Neural progenitor cell (in vitro differentiated cells): ENCODE results near the gene EDEM1. TPM values are rescaled to one million over a fixed set of nuclear protein-coding genes. Genes with fewer than 3 reads are reported as not detected.

Experiments
- DNase-seq: peaks from one replicate; pipeline ENCODE4 v3.0.0-alpha.2; 2016; ENCODE audit warnings: low spot score
- H2AFZ ChIP-seq: fragments of 200-600 bp; sonication (generic); replicated peaks from 2 replicates; pipeline ENCODE4 v1.6.1; 2016; ENCODE audit warnings: antibody characterized with exemption
- H3F3A ChIP-seq: fragments of 200-600 bp; sonication (generic); 2 replicates; pipeline ENCODE4 v1.6.1; 2016; ENCODE audit warnings: antibody characterized with exemption, low read depth
- H3K27ac ChIP-seq: fragments of 200-600 bp; sonication (generic); 2 replicates; pipeline ENCODE4 v1.5.1; 2016; ENCODE audit warnings: mild to moderate bottlenecking
- H3K27me3 ChIP-seq: fragments of 200-600 bp; sonication (generic); 2 replicates; pipeline ENCODE4 v1.6.1; 2016; ENCODE audit warnings: mild to moderate bottlenecking, moderate library complexity
- H3K36me3 ChIP-seq: fragments of 200-600 bp; sonication (generic); 2 replicates; pipeline ENCODE4 v1.5.1; 2016
- H3K4me1 ChIP-seq: fragments of 200-600 bp; sonication (generic); 2 replicates; pipeline ENCODE4 v1.6.1; 2016; ENCODE audit warnings: mixed run types
- H3K4me2 ChIP-seq: fragments of 200-600 bp; sonication (generic); 2 replicates; pipeline ENCODE4 v1.6.1; 2016
- H3K4me3 ChIP-seq: fragments of 200-600 bp; sonication (generic); 2 replicates; pipeline ENCODE4 v1.5.1; 2016
- H3K79me2 ChIP-seq: fragments of 200-600 bp; sonication (generic); 2 replicates; pipeline ENCODE4 v1.6.1; 2016; ENCODE audit warnings: low read depth
- H3K9ac ChIP-seq: fragments of 200-600 bp; sonication (generic); 2 replicates; pipeline ENCODE4 v1.6.1; 2016
- H3K9me3 ChIP-seq: fragments of 200-600 bp; sonication (generic); 2 replicates; pipeline ENCODE4 v1.5.1; 2016; ENCODE audit warnings: low read depth
- H4K20me1 ChIP-seq: fragments of 200-600 bp; sonication (generic); 2 replicates; pipeline ENCODE4 v1.6.1; 2016; ENCODE audit warnings: low read depth
- H3K27ac Mint-ChIP-seq: 3 replicates; pipeline ENCODE4 v1.8.0; 2021; ENCODE audit warnings: mixed read lengths
- H3K27me3 Mint-ChIP-seq: 2 replicates; pipeline ENCODE4 v1.8.0; 2022; ENCODE audit warnings: low read depth, mild to moderate bottlenecking, inconsistent platforms, moderate library complexity, mixed read lengths; ENCODE audit not compliant: insufficient read depth
- H3K36me3 Mint-ChIP-seq: 3 replicates; pipeline ENCODE4 v1.8.0; 2021; ENCODE audit warnings: mixed read lengths
- H3K4me1 Mint-ChIP-seq: 3 replicates; pipeline ENCODE4 v1.8.0; 2021; ENCODE audit warnings: mixed read lengths
- H3K4me3 Mint-ChIP-seq: 3 replicates; pipeline ENCODE4 v1.8.0; 2021; ENCODE audit warnings: mild to moderate bottlenecking, moderate library complexity, mixed read lengths
- H3K9me3 Mint-ChIP-seq: 3 replicates; pipeline ENCODE4 v1.8.0; 2020; ENCODE audit warnings: mixed read lengths
- EZH2 ChIP-seq: fragments of 200-600 bp; sonication (generic); IDR thresholded peaks from 2 replicates; pipeline ENCODE4 v1.6.1; 2017; ENCODE audit warnings: antibody characterized with exemption, mild to moderate bottlenecking, moderate library complexity
- EZH2phosphoT487 ChIP-seq: fragments of 200-600 bp; sonication (generic); IDR thresholded peaks from 2 replicates; pipeline ENCODE4 v1.6.1; 2017; ENCODE audit warnings: antibody characterized with exemption
- total RNA-seq: library from RNA; depleted of rRNA; stranded (reverse); fragments of >200 nt; gene quantifications from 2 replicates; pipeline ENCODE4 v1.2.3, GENCODE V29; 2015; ENCODE audit warnings: low replicate concordance
- TF ChIP-seq, protein P1 (sequence below): fragments of 200-600 bp; sonication (generic); IDR thresholded peaks from 2 replicates; pipeline ENCODE4 v1.5.1; 2017; ENCODE audit warnings: antibody characterized with exemption, mild to moderate bottlenecking

EDEM1 gene
- total RNA-seq, 1 donor from 2014 or later, result 11.8 TPM

DNA sequence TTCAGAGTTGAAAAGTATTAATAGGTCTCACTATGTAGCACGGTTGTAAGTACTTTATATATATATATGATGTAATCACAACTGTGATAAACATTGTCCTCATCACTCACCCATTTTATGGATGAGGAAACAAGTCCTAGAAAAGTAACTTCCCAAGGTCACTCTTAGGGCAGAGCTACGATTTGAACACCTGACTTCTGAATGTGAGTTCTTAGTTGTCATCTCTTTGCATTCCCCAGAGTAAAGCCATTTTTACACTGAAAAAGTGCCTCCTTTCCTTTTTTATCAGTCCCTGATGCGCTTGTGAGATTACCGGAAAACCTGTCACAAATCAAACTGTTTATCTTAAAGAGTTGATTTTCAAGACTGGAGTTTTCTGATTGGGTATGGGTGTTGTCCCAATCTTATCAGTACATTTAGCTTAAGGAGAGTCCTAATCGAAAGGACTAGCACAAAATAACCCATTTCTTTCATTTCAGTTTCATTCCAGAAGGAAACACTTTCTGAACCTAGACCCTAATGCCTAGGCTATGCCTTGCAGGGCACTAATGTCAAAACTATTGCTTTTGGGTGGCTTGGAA lies 2.3 kb upstream of the EDEM1 start:
- no peaks in the 10 kb centered on the region for H3K4me1 ChIP-seq
- H3K4me3 Mint-ChIP-seq, result no peak overlapping the region

DNA sequence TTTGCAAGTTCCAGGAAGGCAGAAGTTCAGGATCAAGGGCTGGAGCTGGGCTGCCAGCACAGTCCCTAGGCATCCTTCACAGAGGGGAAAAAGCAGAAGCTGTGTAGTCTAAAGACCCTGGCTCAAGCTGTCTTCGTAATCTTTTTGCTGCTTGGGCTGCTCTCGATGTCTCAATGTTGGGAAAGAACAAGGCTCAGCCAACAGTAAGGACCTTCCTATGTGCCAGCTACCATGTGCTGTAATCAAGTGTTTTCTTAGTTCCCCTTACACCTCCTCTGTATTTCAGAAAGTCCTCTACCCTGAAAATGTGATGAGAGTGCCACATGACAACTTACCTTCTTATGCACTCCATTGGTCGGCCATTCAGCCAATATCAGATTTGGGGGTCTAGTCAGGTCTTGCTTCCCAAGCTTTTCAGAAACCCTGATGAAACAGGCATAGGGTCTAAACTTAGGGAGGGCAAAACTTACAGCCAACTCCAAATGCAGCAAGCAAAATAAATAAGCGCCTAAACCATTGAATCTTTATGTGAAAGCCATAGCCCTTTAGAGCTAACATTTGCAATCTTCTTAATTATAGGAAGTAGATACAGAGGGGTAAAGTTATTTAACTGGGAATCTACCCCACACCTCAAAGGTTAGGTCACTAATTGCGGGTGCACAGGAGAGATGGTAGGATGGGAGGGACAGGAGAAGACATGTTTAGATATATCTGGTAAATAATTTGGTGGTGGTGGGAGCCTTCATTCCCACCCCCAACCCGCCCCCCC lies 1.2 kb upstream of the EDEM1 start:
- no peak overlapping the region for H3K27ac ChIP-seq
- no peak overlapping the region for H2AFZ ChIP-seq
- H3F3A ChIP-seq, result peaks cover 6% of the 10 kb centered on the region
- H3K4me1 ChIP-seq, result no peaks in the 10 kb centered on the region
- H3K9ac ChIP-seq, result no peak overlapping the region
- peaks cover 33% of the 10 kb centered on the region for H3K79me2 ChIP-seq
- H3K9me3 Mint-ChIP-seq, result no peaks in the 10 kb centered on the region
- H3K9me3 ChIP-seq, result no peaks in the 10 kb centered on the region
- peak overlapping the region; percentile 91 for H3K4me3 Mint-ChIP-seq
- TF ChIP-seq EZH2phosphoT487, result no peak
- TF ChIP-seq, protein P1, sequence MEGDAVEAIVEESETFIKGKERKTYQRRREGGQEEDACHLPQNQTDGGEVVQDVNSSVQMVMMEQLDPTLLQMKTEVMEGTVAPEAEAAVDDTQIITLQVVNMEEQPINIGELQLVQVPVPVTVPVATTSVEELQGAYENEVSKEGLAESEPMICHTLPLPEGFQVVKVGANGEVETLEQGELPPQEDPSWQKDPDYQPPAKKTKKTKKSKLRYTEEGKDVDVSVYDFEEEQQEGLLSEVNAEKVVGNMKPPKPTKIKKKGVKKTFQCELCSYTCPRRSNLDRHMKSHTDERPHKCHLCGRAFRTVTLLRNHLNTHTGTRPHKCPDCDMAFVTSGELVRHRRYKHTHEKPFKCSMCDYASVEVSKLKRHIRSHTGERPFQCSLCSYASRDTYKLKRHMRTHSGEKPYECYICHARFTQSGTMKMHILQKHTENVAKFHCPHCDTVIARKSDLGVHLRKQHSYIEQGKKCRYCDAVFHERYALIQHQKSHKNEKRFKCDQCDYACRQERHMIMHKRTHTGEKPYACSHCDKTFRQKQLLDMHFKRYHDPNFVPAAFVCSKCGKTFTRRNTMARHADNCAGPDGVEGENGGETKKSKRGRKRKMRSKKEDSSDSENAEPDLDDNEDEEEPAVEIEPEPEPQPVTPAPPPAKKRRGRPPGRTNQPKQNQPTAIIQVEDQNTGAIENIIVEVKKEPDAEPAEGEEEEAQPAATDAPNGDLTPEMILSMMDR, result no peak
- TF ChIP-seq EZH2, result no peak
- DNase-seq, result no peak
- peak overlapping the region; percentile 86 for H3K4me2 ChIP-seq
- peaks cover 25% of the 10 kb centered on the region for H3K4me1 Mint-ChIP-seq
- no peak overlapping the region for H3K27ac Mint-ChIP-seq
- H3K27me3 Mint-ChIP-seq, result peaks cover 6% of the 10 kb centered on the region
- H3K4me3 ChIP-seq, result peak overlapping the region; percentile 75
- peaks cover 12% of the 10 kb centered on the region for H3K36me3 Mint-ChIP-seq
- no peaks in the 10 kb centered on the region for H3K36me3 ChIP-seq
- peaks cover 15% of the 10 kb centered on the region for H4K20me1 ChIP-seq
- peaks cover 20% of the 10 kb centered on the region for H3K27me3 ChIP-seq

More for the DNA sequence above, 2.3 kb upstream of the EDEM1 start:
- Histone ChIP-seq H3F3A (peaks cover 6% of the 10 kb centered on the region), H4K20me1 (peaks cover 15% of the 10 kb centered on the region), H3K27ac (no peak overlapping the region), H3K36me3 (no peaks in the 10 kb centered on the region), H3K27me3 (peaks cover 20% of the 10 kb centered on the region), H3K4me2 (no peak overlapping the region), H3K9ac (no peak overlapping the region), H3K4me3 (no peak overlapping the region), H3K9me3 (no peaks in the 10 kb centered on the region), H3K79me2 (peaks cover 23% of the 10 kb centered on the region), H2AFZ (no peak overlapping the region)
- H3K27me3 Mint-ChIP-seq, result peaks cover 6% of the 10 kb centered on the region
- H3K9me3 Mint-ChIP-seq, result no peaks in the 10 kb centered on the region
- peaks cover 11% of the 10 kb centered on the region for H3K36me3 Mint-ChIP-seq
- H3K27ac Mint-ChIP-seq, result no peak overlapping the region
- H3K4me1 Mint-ChIP-seq, result peaks cover 24% of the 10 kb centered on the region
- TF ChIP-seq, protein P1, result no peak
- TF ChIP-seq EZH2, result no peak
- TF ChIP-seq EZH2phosphoT487, result no peak
- DNase-seq, result no peak

DNA sequence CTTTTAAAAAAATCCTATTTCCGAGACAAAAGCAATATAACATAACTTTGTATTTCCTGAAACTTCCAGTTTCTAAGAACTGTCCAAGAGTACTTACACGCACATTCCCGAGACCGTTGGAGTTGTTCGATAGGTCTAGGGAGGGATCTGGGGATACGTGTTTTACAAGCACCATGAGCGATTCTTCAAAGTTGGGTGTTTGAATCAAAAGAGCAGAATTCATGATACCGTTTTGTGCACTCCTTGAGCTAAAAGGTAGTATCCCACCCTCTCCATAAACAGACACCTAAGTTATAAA lies 700 bp upstream of the EDEM1 start:
- Histone ChIP-seq H2AFZ (peak overlapping the region; percentile 36), H3K4me3 (peak overlapping the region; percentile 75), H3K9me3 (no peaks in the 10 kb centered on the region), H3K27ac (no peak overlapping the region), H3K27me3 (peaks cover 20% of the 10 kb centered on the region), H3F3A (peaks cover 6% of the 10 kb centered on the region), H3K4me1 (no peaks in the 10 kb centered on the region), H3K9ac (no peak overlapping the region), H3K36me3 (no peaks in the 10 kb centered on the region), H3K79me2 (peaks cover 39% of the 10 kb centered on the region), H4K20me1 (peaks cover 15% of the 10 kb centered on the region), H3K4me2 (peak overlapping the region; percentile 86)
- H3K27ac Mint-ChIP-seq, result no peak overlapping the region
- H3K4me1 Mint-ChIP-seq, result peaks cover 26% of the 10 kb centered on the region
- DNase-seq, result peak; percentile 36
- TF ChIP-seq, protein P1, result no peak
- no peak for TF ChIP-seq EZH2
- TF ChIP-seq EZH2phosphoT487, result no peak
- H3K27me3 Mint-ChIP-seq, result peaks cover 6% of the 10 kb centered on the region
- H3K36me3 Mint-ChIP-seq, result peaks cover 14% of the 10 kb centered on the region
- H3K9me3 Mint-ChIP-seq, result no peaks in the 10 kb centered on the region
- peak overlapping the region; percentile 91 for H3K4me3 Mint-ChIP-seq
